GM18907 (cell line): ENCODE data around the gene SHROOM2.

ENCODE experiments used
- ATAC-seq: cut with Tn5 transposase; IDR thresholded peaks from one replicate; pipeline ENCODE4 v1.9.1; 2021; ENCODE audit warnings: mild to moderate bottlenecking, moderate library complexity; ENCODE audit not compliant: unreplicated experiment

SHROOM2 gene

GRCh38 chrX:9997041-9997440 lies 210.8 kb downstream of the SHROOM2 start:
- no peak for ATAC-seq

- ATAC-seq = peak; percentile 67
These were observed 211.3 kb downstream of the SHROOM2 start for GRCh38 chrX:9997524-9997923.
